ENCODE data around the gene KCNMA1. TPM values are rescaled to one million over a fixed set of nuclear protein-coding genes. Genes with fewer than 3 reads are reported as not detected.

KCNMA1 gene
- total RNA-seq, 1 experiment from 2014 or later, result 20.7 TPM

GRCh38 chr10:76881477-76882220 is 756.0 kb downstream of the KCNMA1 start:
- Histone ChIP-seq H3K27me3 (replicated peaks; ENCODE audit: control insufficient read depth, insufficient read depth, low read length) (no peaks in the 10 kb centered on the region; the same call in 1 of the 2 replicates), H3K4me3 (ENCODE audit: low read depth, low read length) (no peak overlapping the region), H3K9me3 (no peaks in the 10 kb centered on the region), H3K4me1 (no peaks in the 10 kb centered on the region), H3K36me3 (ENCODE audit: control insufficient read depth, insufficient read depth, low read length) (no peaks in the 10 kb centered on the region)
- TF ChIP-seq, protein P1, sequence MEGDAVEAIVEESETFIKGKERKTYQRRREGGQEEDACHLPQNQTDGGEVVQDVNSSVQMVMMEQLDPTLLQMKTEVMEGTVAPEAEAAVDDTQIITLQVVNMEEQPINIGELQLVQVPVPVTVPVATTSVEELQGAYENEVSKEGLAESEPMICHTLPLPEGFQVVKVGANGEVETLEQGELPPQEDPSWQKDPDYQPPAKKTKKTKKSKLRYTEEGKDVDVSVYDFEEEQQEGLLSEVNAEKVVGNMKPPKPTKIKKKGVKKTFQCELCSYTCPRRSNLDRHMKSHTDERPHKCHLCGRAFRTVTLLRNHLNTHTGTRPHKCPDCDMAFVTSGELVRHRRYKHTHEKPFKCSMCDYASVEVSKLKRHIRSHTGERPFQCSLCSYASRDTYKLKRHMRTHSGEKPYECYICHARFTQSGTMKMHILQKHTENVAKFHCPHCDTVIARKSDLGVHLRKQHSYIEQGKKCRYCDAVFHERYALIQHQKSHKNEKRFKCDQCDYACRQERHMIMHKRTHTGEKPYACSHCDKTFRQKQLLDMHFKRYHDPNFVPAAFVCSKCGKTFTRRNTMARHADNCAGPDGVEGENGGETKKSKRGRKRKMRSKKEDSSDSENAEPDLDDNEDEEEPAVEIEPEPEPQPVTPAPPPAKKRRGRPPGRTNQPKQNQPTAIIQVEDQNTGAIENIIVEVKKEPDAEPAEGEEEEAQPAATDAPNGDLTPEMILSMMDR (IDR thresholded peaks at IDR 0.05; ENCODE audit: insufficient read depth in 1 of 2, low read depth in 1 of 2, low read length in 1 of 2, severe bottlenecking in 1 of 2, unreplicated experiment in 1 of 2), result no peak
- no TSS peak for BruUV-seq (replicated peaks)
- intact Hi-C loops (cut with micrococcal nuclease; ENCODE audit: unreplicated experiment), result no loop called here
- DNase-seq, result no peak
- ChIA-PET POLR2A (no interaction called here), CTCF (interaction anchor here (0.6 kb wide), 1 partner anchor 133 kb away, joined by 3 read pairs; no protein-coding TSS in a partner anchor)
- Mint-ChIP-seq H3K27ac (ENCODE audit: unreplicated experiment) (no peak overlapping the region), H3K27me3 (ENCODE audit: insufficient read depth, unreplicated experiment) (peaks cover 29% of the 10 kb centered on the region), H3K4me3 (ENCODE audit: unreplicated experiment) (no peak overlapping the region), H3K9me3 (ENCODE audit: unreplicated experiment) (no peaks in the 10 kb centered on the region), H3K4me1 (ENCODE audit: low read depth, unreplicated experiment) (no peaks in the 10 kb centered on the region), H3K36me3 (ENCODE audit: insufficient read depth, unreplicated experiment) (no peaks in the 10 kb centered on the region)

GRCh38 chr10:76880931-76881330 is 756.7 kb downstream of the KCNMA1 start:
- peaks cover 32% of the 10 kb centered on the region for H3K27me3 Mint-ChIP-seq (ENCODE audit: insufficient read depth, unreplicated experiment)
- Histone ChIP-seq H3K27me3 (replicated peaks; ENCODE audit: control insufficient read depth, insufficient read depth, low read length) (no peaks in the 10 kb centered on the region; the same call in 1 of the 2 replicates), H3K9me3 (no peaks in the 10 kb centered on the region), H3K4me1 (no peaks in the 10 kb centered on the region), H3K36me3 (ENCODE audit: control insufficient read depth, insufficient read depth, low read length) (no peaks in the 10 kb centered on the region), H3K4me3 (ENCODE audit: low read depth, low read length) (no peak overlapping the region)
- DNase-seq, result no peak
- TF ChIP-seq, protein P1 (IDR thresholded peaks at IDR 0.05; ENCODE audit: insufficient read depth in 1 of 2, low read depth in 1 of 2, low read length in 1 of 2, severe bottlenecking in 1 of 2, unreplicated experiment in 1 of 2), result no peak
- H3K4me1 Mint-ChIP-seq (ENCODE audit: low read depth, unreplicated experiment), result no peaks in the 10 kb centered on the region
- H3K36me3 Mint-ChIP-seq (ENCODE audit: insufficient read depth, unreplicated experiment), result no peaks in the 10 kb centered on the region
- ChIA-PET POLR2A (no interaction called here), CTCF (no interaction called here)
- BruUV-seq (replicated peaks), result no TSS peak
- H3K4me3 Mint-ChIP-seq (ENCODE audit: unreplicated experiment), result no peak overlapping the region
- H3K9me3 Mint-ChIP-seq (ENCODE audit: unreplicated experiment), result no peaks in the 10 kb centered on the region
- H3K27ac Mint-ChIP-seq (ENCODE audit: unreplicated experiment), result no peak overlapping the region
- intact Hi-C loops (cut with micrococcal nuclease; ENCODE audit: unreplicated experiment), result no loop called here

DNA sequence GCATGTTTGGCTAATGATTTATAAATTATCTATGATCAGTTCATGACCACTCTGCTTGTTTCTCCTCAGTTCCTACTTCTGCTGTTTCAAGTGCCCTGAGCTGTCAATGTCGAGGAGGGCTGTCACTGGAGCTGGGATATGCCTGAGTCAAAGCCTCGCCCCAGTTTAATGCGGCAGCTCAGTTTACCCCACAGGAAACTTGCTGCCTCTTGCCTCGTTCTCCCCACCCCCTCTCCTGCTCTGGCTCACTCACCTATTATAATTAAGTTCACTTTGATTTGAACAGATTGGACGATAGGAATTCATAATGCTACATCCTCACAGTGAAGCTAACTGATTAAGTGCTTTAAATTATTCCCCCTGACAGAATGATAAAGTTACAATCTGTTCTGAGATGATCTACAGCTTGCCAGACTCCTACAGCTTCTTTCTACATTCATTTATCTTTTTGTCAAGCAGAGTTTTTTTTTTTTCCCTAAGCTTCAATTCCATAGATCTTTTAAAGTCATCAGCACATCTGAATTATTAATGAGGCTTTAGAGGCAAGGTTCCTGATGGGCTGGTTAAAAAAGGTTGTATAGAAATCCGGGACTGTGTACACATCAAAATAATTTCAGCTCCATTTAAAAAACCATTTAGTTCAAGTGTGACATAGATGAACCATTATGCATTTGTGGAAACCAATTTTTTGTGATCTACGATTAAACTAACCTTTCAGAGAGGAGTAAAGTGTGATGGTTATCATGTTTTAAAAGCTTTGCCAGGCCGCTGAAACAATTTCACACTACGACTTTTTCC is 758.3 kb downstream of the KCNMA1 start:
- ChIA-PET POLR2A (no interaction called here), CTCF (interaction anchor here (0.6 to 0.8 kb wide), 2 partner anchors 10 to 106 kb away, joined by 3 to 7 read pairs; no protein-coding TSS in a partner anchor)
- no peaks in the 10 kb centered on the region for H3K36me3 Mint-ChIP-seq (ENCODE audit: insufficient read depth, unreplicated experiment)
- Histone ChIP-seq H3K36me3 (ENCODE audit: control insufficient read depth, insufficient read depth, low read length) (no peaks in the 10 kb centered on the region), H3K4me1 (no peaks in the 10 kb centered on the region), H3K4me3 (ENCODE audit: low read depth, low read length) (no peak overlapping the region), H3K9me3 (no peaks in the 10 kb centered on the region), H3K27me3 (replicated peaks; ENCODE audit: control insufficient read depth, insufficient read depth, low read length) (no peaks in the 10 kb centered on the region; the same call in 1 of the 2 replicates)
- H3K27ac Mint-ChIP-seq (ENCODE audit: unreplicated experiment), result no peak overlapping the region
- no peak overlapping the region for H3K4me3 Mint-ChIP-seq (ENCODE audit: unreplicated experiment)
- TF ChIP-seq, protein P1 (IDR thresholded peaks at IDR 0.05; ENCODE audit: insufficient read depth in 1 of 2, low read depth in 1 of 2, low read length in 1 of 2, severe bottlenecking in 1 of 2, unreplicated experiment in 1 of 2), result no peak
- no peaks in the 10 kb centered on the region for H3K9me3 Mint-ChIP-seq (ENCODE audit: unreplicated experiment)
- intact Hi-C loops (cut with micrococcal nuclease; ENCODE audit: unreplicated experiment), result no loop called here
- no TSS peak for BruUV-seq (replicated peaks)
- H3K27me3 Mint-ChIP-seq (ENCODE audit: insufficient read depth, unreplicated experiment), result peaks cover 33% of the 10 kb centered on the region
- no peak for DNase-seq
- no peaks in the 10 kb centered on the region for H3K4me1 Mint-ChIP-seq (ENCODE audit: low read depth, unreplicated experiment)
